HepG2 (cell line): Measurements from ENCODE around the gene SPOP. TPM values are rescaled to one million over a fixed set of nuclear protein-coding genes. Genes with fewer than 3 reads are reported as not detected.

Experiments
- CBX1 ChIP-seq: IDR thresholded peaks from one replicate; pipeline ENCODE4 v1.6.1; 2016; ENCODE audit warnings: antibody characterized with exemption, low read depth
- CREB3 ChIP-seq: sonication (generic); formaldehyde crosslinking; IDR thresholded peaks from 2 replicates; pipeline ENCODE4 v1.5.0; 2020; ENCODE audit warnings: missing genetic modification reagents
- FOXO1 ChIP-seq: sonication (generic); formaldehyde crosslinking; IDR thresholded peaks from 2 replicates; pipeline ENCODE4 v1.4.0; 2020; ENCODE audit warnings: missing genetic modification reagents
- KDM1A ChIP-seq: IDR thresholded peaks from 2 replicates; pipeline ENCODE4 v1.6.1; 2016; ENCODE audit warnings: missing compliant biosample characterization
- NR2C2 ChIP-seq: sonication (generic); formaldehyde crosslinking; IDR thresholded peaks from 2 replicates; pipeline ENCODE4 v1.4.0; 2020; ENCODE audit warnings: missing genetic modification reagents, mild to moderate bottlenecking, moderate library complexity, borderline replicate concordance
- RNF2 ChIP-seq: fragments of 450-650 bp; conservative IDR thresholded peaks from 2 replicates; pipeline ENCODE4 v1.6.1; 2016; ENCODE audit warnings: low read depth
- SRSF9 ChIP-seq: fragments of 200-400 bp; formaldehyde crosslinking; IDR thresholded peaks from 2 replicates; pipeline ENCODE4 v1.6.1; 2018; ENCODE audit warnings: borderline replicate concordance, mild to moderate bottlenecking, low read depth, low read length; ENCODE audit not compliant: insufficient read depth, poor library complexity, severe bottlenecking
- THAP8 ChIP-seq: sonication (generic); formaldehyde crosslinking; IDR thresholded peaks from 2 replicates; pipeline ENCODE4 v1.5.1; 2020; ENCODE audit warnings: missing genetic modification reagents, mild to moderate bottlenecking, borderline replicate concordance
- TOPORS ChIP-seq: sonication (generic); formaldehyde crosslinking; IDR thresholded peaks from 2 replicates; pipeline ENCODE4 v1.8.0; 2023; ENCODE audit warnings: mild to moderate bottlenecking, missing genetic modification reagents
- TRIM24 ChIP-seq: sonication (generic); formaldehyde crosslinking; IDR thresholded peaks from 2 replicates; pipeline ENCODE4 v1.8.0; 2022; ENCODE audit warnings: mild to moderate bottlenecking, missing genetic modification reagents
- ZBTB38 ChIP-seq: sonication (generic); formaldehyde crosslinking; IDR thresholded peaks from 2 replicates; pipeline ENCODE4 v1.5.1; 2020; ENCODE audit warnings: mild to moderate bottlenecking, missing genetic modification reagents
- ZNF17 ChIP-seq: sonication (generic); formaldehyde crosslinking; IDR thresholded peaks from 2 replicates; pipeline ENCODE4 v1.5.0; 2020; ENCODE audit warnings: mild to moderate bottlenecking, missing genetic modification reagents
- ZNF274 ChIP-seq: sonication (generic); formaldehyde crosslinking; IDR thresholded peaks from 2 replicates; pipeline ENCODE4 v1.5.1; 2020; ENCODE audit warnings: mild to moderate bottlenecking, missing genetic modification reagents
- ZNF383 ChIP-seq: sonication (generic); formaldehyde crosslinking; IDR thresholded peaks from 2 replicates; pipeline ENCODE4 v1.4.0; 2020; ENCODE audit warnings: missing genetic modification reagents, mild to moderate bottlenecking, borderline replicate concordance
- ZNF430 ChIP-seq: sonication (generic); formaldehyde crosslinking; IDR thresholded peaks from 2 replicates; pipeline ENCODE4 v1.9.0; 2021; ENCODE audit warnings: mild to moderate bottlenecking, missing genetic modification reagents
- ZNF512 ChIP-seq: sonication (generic); formaldehyde crosslinking; IDR thresholded peaks from 2 replicates; pipeline ENCODE4 v1.4.0; 2020; ENCODE audit warnings: mild to moderate bottlenecking, missing genetic modification reagents
- ZNF552 ChIP-seq: sonication (generic); formaldehyde crosslinking; IDR thresholded peaks from 2 replicates; pipeline ENCODE4 v1.9.0; 2022; ENCODE audit warnings: missing genetic modification reagents, mild to moderate bottlenecking, borderline replicate concordance
- ZNF646 ChIP-seq: sonication (generic); formaldehyde crosslinking; IDR thresholded peaks from 2 replicates; pipeline ENCODE4 v1.9.0; 2021; ENCODE audit warnings: mild to moderate bottlenecking, missing genetic modification reagents
- ZNF691 ChIP-seq: sonication (generic); formaldehyde crosslinking; IDR thresholded peaks from 2 replicates; pipeline ENCODE4 v1.4.0; 2020; ENCODE audit warnings: missing genetic modification reagents, low read depth, mild to moderate bottlenecking, borderline replicate concordance
- polyA plus RNA-seq, 8 experiments: library from polyadenylated mRNA; depleted of rRNA in 3 of 8; stranded (reverse) in 7 of 8; unstranded in 1 of 8; fragments of >200 nt; fragmentation: Illumina TruSeq in 4 of 8; extraction: Trizol in 4 of 8; gene quantifications; 2 replicates each; pipeline versions ENCODE4 v1.2.1 to v1.2.3, GENCODE V29; 2011 to 2016; ENCODE audit warnings: low read depth in 4 of 8, missing spikeins in 1 of 8, mixed read lengths in 1 of 8; ENCODE audit not compliant: insufficient read depth in 1 of 8
- total RNA-seq, 5 experiments: library from RNA; depleted of rRNA; stranded (reverse); fragments of >200 nt; fragmentation: Illumina TruSeq; extraction: Trizol; gene quantifications; 2 replicates each; pipeline ENCODE4 v1.2.3, GENCODE V29; 2016; ENCODE audit warnings: low read depth in 1 of 5

Gene SPOP
- total and polyA plus RNA-seq, 2 of the 13 experiments (the other 11 are each of a cell fraction or from before 2014, with no cell fraction given) = 52.8 to 60.8 TPM

GRCh38 chr17:49556223-49556943 is 121.5 kb downstream of the SPOP start (continued):
- TF ChIP-seq CREB3 (CRISPR knock-in tag) (no peak), RNF2 (peak; percentile 67; the same call in 1 of the 2 replicates), NR2C2 (CRISPR knock-in tag) (peak; percentile 93), ZNF512 (CRISPR knock-in tag) (peak; percentile 77; the same call in 1 of the 2 replicates), TOPORS (no peak), ZNF552 (CRISPR knock-in tag) (no peak), ZBTB38 (CRISPR knock-in tag) (0 out of 2 replicates have a peak, but pooled peaks have one; percentile 43), ZNF430 (CRISPR knock-in tag) (no peak), FOXO1 (CRISPR knock-in tag) (peak; percentile 77), ZNF383 (CRISPR knock-in tag) (no peak; the same call in 1 of the 2 replicates), SRSF9 (no peak), KDM1A (peak; percentile 58; the same call in 1 of the 2 replicates), ZNF274 (CRISPR knock-in tag) (peak; percentile 64; the same call in 1 of the 2 replicates), THAP8 (no peak), ZNF691 (peak; percentile 81; the same call in 1 of the 2 replicates), ZNF646 (CRISPR knock-in tag) (no peak), CBX1 (peak; percentile 63), ZNF17 (no peak), TRIM24 (CRISPR knock-in tag) (no peak)
